ENCODE measurements around the gene GRIPAP1. TPM values are rescaled to one million over a fixed set of nuclear protein-coding genes. Genes with fewer than 3 reads are reported as not detected.

GRIPAP1 gene
- total and polyA plus RNA-seq, 2 donors (not counting 3 experiments of a cell fraction or from before 2014, with no cell fraction given) = 25.3 to 49.4 TPM

GRCh38 chrX:48956728-48957414 lies 45.2 kb downstream of the GRIPAP1 start:
- peak overlapping the region; percentile 6 to 71 (median 54) for H3K4me3 ChIP-seq (replicated peaks in 1 of 3; ENCODE audit: insufficient read depth in 1 of 3, low read depth in 1 of 3, low read length in 3 of 3)
- TF ChIP-seq MYC (IDR thresholded peaks at IDR 0.05; ENCODE audit: low read depth, low read length) = no peak
- TF ChIP-seq EZH2 (IDR thresholded peaks at IDR 0.05; ENCODE audit: borderline replicate concordance, low read depth, low read length, severe bottlenecking) = no peak
- no peak for TF ChIP-seq POLR2A (IDR thresholded peaks at IDR 0.05; ENCODE audit: low read depth, low read length)
- no peak for TF ChIP-seq FOS (IDR thresholded peaks at IDR 0.05; ENCODE audit: borderline replicate concordance, insufficient read depth, low read length)
- no peak for TF ChIP-seq GATA2 (IDR thresholded peaks at IDR 0.05; ENCODE audit: insufficient read depth, insufficient read length, low read depth, low read length)
- TF ChIP-seq MAX (IDR thresholded peaks at IDR 0.05; ENCODE audit: insufficient read depth, insufficient read length) = no peak
- TF ChIP-seq JUN (IDR thresholded peaks at IDR 0.05; ENCODE audit: borderline replicate concordance, insufficient read depth, insufficient read length, low read depth) = no peak
- TF ChIP-seq POLR2AphosphoS5 (IDR thresholded peaks at IDR 0.05; ENCODE audit: insufficient read depth, low read depth, low read length) = no peak
- TF ChIP-seq CTCF (IDR thresholded peaks at IDR 0.05; ENCODE audit: extremely low read depth in 1 of 2, insufficient read depth in 1 of 2, low read depth in 1 of 2, low read length in 2 of 2) = no peak
- H3K27ac ChIP-seq (ENCODE audit: insufficient read depth, low read depth, low read length) = peak overlapping the region; percentile 87
- intact Hi-C loops (cut with micrococcal nuclease) (loop anchor here (1.0 to 5.0 kb wide), 2 partner anchors 66 to 145 kb away; no protein-coding TSS in a partner anchor), dilution Hi-C loops (cut with MboI; ENCODE audit: extremely low pct_ligation_motif_present, low sequenced_read_pairs) (no loop called here)
- no peaks in the 10 kb centered on the region for H3K36me3 ChIP-seq (ENCODE audit: control insufficient read depth in 2 of 2, extremely low read depth in 1 of 2, insufficient read depth in 2 of 2, low read length in 2 of 2)
- no peak overlapping the region for H2AFZ ChIP-seq (ENCODE audit: low read depth, low read length)
- H3K9me3 ChIP-seq (replicated peaks; ENCODE audit: control insufficient read depth, insufficient read depth, low read length) = no peaks in the 10 kb centered on the region
- H3K9me1 ChIP-seq (replicated peaks; ENCODE audit: control insufficient read depth, extremely low read depth, insufficient read depth, low read length) = no peaks in the 10 kb centered on the region
- no peaks in the 10 kb centered on the region for H4K20me1 ChIP-seq (replicated peaks; ENCODE audit: control insufficient read depth, extremely low read depth, insufficient read depth, low read length)
- DNase-seq (ENCODE audit: low read depth, low spot score) = peak; percentile 27
- peaks cover 13% of the 10 kb centered on the region for H3K4me1 ChIP-seq (ENCODE audit: control insufficient read depth, extremely low read depth, insufficient read depth, low read length)
- FAIRE-seq = no peak
- no peaks in the 10 kb centered on the region for H3K27me3 ChIP-seq (ENCODE audit: control insufficient read depth in 2 of 2, insufficient read depth in 2 of 2, low read length in 2 of 2)
- POLR2A ChIA-PET = no interaction called here
- H3K9ac ChIP-seq (replicated peaks; ENCODE audit: extremely low read depth, insufficient read depth, low read length) = peak overlapping the region; percentile 86
- H3K79me2 ChIP-seq (ENCODE audit: control insufficient read depth, insufficient read depth, low read length) = peaks cover 47% of the 10 kb centered on the region
- peak overlapping the region; percentile 64 for H3K4me2 ChIP-seq (ENCODE audit: insufficient read depth, low read length)
- CTCF ChIA-PET = interaction anchor here (1.0 kb wide), 1 partner anchor 15 kb away, joined by 3 read pairs; the partner anchor contains the start of gene KCND1
- BruUV-seq (replicated peaks) = no TSS peak

Data from endothelial cell of umbilical vein (primary cell).